Pancreas (tissue), 10 donors: ENCODE data around the gene MAPKAP1. TPM values are rescaled to one million over a fixed set of nuclear protein-coding genes. Genes with fewer than 3 reads are reported as not detected.

Source experiments
- ATAC-seq, 4 donors: fragments of 200-7000 bp; cut with Tn5 transposase; one replicate each; pipeline versions ENCODE4 v1.8.0 to v1.9.1; 2020; ENCODE audit warnings: mild to moderate bottlenecking in 4 of 4, moderate library complexity in 4 of 4
- DNase-seq, 6 donors: peaks; one replicate each; pipeline ENCODE4 v3.0.0-alpha.2; 2020
- FAIRE-seq: peaks from 2 replicates; lab custom pipeline; 2012; peaks lifted over from hg19 to GRCh38; lab: Jason Lieb, UNC
- H3K27ac ChIP-seq, 4 donors: fragments of 200-600 bp; sonication (generic); 1 replicate in 3 of 4; 2 replicates in 1 of 4; pipeline versions ENCODE4 v1.5.0 to v1.8.0; 2020
- H3K27me3 ChIP-seq, 4 donors: fragments of 200-600 bp; one replicate each; pipeline ENCODE4 v1.8.0; 2021
- H3K36me3 ChIP-seq, 3 donors: fragments of 200-600 bp; sonication (generic) in 1 of 3; one replicate each; pipeline versions ENCODE4 v1.5.0 to v1.8.0; 2020 to 2021
- H3K4me1 ChIP-seq, 3 donors: fragments of 200-600 bp; one replicate each; pipeline ENCODE4 v1.8.0; 2021
- H3K4me3 ChIP-seq, 4 donors: fragments of 200-600 bp; sonication (generic) in 2 of 4; one replicate each; pipeline versions ENCODE4 v1.5.0 to v1.8.0; 2020 to 2021
- H3K9me3 ChIP-seq, 4 donors: fragments of 200-600 bp; one replicate each; pipeline ENCODE4 v1.8.0; 2021
- WGBS, 2 donors: extraction: QIAGEN DNeasy Blood & Tissue Kit; methylation state at CpG; one replicate each; pipeline ENCODE4 v1.1.7; 2013; 5-methylcytosine and 5-hydroxymethylcytosine counted together
- intact Hi-C, 3 donors: fragments of 100-400 bp; cut with DNase I; formaldehyde crosslinking; loops; one replicate each; pipeline versions ENCODE4 v1.11.1 to v1.14.2; 2022
- polyA plus RNA-seq, 2 donors: library from polyadenylated mRNA; stranded (reverse); fragments of 200-250 nt; gene quantifications; one replicate each; pipeline ENCODE4 v1.2.3, GENCODE V29; 2013
- total RNA-seq, 6 donors: library from RNA; stranded (reverse); fragmentation: NEBNext Ultra II Directional in 4 of 6; extraction: Animal tissue kit (Norgen Biotek cat#: 25700) in 4 of 6; gene quantifications; one replicate each; pipeline versions ENCODE4 v1.2.1 to v1.2.4, GENCODE V29; 2021 to 2023
- TF ChIP-seq, protein P1 (sequence below), 4 donors: fragments of 200-600 bp; sonication (generic) in 3 of 4; IDR thresholded peaks; one replicate each; pipeline versions ENCODE4 v1.5.0 to v1.8.0; 2021; ENCODE audit warnings: antibody characterized with exemption in 4 of 4
- donor health status: healthy with polysubstance abuse.
- donor health status: DM: no; HTN: no; CAD: no; lungs with moderate emphysema.
- donor health status: DM: no; HTN: no; CAD: no.
- donor health status: control.
- donor health status: control.
- donor health status: Bipolar disorder and iron deficiency.
- donor health status: DM: yes; HTN: yes; CAD: no.
- donor health status: DM: no; HTN: no; CAD: no.
- donor health status: DM: no; HTN: no; CAD: no.
- donor health status: DM: yes; HTN: yes; CAD: no.

The MAPKAP1 gene
- total and polyA plus RNA-seq, 8 donors: 18.7 to 42.0 (median 30.4) TPM

DNA sequence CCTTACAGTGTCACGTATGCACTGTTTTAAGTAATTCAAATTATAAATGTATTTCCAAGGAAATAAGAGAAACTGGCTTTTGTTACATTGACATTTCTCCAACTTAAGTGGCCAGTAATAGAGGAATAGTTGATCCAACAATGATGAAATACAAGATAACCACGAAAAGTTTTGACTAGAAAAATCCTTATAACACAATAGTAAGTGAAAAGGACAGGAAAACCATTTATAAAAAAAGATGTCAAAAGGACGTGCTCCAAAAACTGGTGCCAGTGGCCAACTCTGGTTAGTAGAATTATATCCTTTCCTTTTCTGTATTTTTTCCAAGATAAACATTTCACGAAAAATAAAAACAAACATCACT lies 234.5 kb downstream of the MAPKAP1 start:
- H3K4me1 ChIP-seq: no peaks in the 10 kb centered on the region
- DNase-seq (no peak), ATAC-seq (no peak), FAIRE-seq (no peak)
- H3K9me3 ChIP-seq: no peaks in the 10 kb centered on the region
- H3K4me3 ChIP-seq: no peak overlapping the region
- TF ChIP-seq, protein P1, sequence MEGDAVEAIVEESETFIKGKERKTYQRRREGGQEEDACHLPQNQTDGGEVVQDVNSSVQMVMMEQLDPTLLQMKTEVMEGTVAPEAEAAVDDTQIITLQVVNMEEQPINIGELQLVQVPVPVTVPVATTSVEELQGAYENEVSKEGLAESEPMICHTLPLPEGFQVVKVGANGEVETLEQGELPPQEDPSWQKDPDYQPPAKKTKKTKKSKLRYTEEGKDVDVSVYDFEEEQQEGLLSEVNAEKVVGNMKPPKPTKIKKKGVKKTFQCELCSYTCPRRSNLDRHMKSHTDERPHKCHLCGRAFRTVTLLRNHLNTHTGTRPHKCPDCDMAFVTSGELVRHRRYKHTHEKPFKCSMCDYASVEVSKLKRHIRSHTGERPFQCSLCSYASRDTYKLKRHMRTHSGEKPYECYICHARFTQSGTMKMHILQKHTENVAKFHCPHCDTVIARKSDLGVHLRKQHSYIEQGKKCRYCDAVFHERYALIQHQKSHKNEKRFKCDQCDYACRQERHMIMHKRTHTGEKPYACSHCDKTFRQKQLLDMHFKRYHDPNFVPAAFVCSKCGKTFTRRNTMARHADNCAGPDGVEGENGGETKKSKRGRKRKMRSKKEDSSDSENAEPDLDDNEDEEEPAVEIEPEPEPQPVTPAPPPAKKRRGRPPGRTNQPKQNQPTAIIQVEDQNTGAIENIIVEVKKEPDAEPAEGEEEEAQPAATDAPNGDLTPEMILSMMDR (IDR thresholded peaks at IDR 0.05): no peak
- H3K27me3 ChIP-seq: no peaks in the 10 kb centered on the region
- H3K36me3 ChIP-seq: no peaks in the 10 kb centered on the region
- WGBS, 2 donors: 44 to 51% methylated on average over 4 of the region's 4 CpGs
- H3K27ac ChIP-seq: no peak overlapping the region
- intact Hi-C loops: no loop called here

DNA sequence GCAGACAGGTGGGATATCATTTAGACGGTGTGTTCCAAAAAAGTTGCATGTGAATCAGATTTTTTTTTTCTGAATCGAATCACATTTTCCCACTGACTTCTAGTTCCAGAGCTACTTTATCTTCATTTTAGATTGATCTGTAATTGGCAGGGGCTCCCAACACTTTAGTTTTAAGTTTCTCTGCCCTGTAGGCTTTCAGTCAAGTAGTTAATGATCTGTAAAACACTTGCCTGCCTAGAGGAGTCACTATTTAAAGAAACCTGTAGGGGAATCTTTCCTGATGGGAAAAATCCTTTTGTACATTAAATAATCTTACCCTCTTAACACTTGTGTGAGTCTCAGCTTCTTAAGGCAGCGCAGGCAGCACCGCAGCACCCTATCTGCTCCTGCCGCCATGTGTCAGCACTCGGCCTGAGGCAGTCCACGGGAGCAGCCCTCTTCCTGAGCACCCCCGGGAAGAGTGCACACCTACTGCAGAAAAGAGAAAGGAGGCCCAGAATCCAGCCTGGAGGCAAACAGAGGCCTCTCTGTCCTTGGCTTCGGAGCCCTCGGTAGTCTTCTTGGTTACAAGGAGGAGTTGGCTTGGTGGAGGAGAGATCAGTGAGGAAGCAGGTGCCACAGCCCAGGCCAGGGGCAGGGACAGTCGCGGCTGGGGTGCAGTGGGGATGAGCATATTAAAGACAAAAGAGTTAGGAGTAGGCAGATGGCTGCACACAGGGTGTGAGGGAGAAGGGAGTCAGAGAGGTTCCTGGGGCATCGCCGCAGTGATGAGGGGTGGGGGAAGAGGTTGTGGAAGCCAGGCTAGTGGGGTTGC lies 236.0 kb downstream of the MAPKAP1 start:
- no peak for ATAC-seq
- Histone ChIP-seq H3K27ac (no peak overlapping the region), H3K9me3 (no peaks in the 10 kb centered on the region), H3K27me3 (no peaks in the 10 kb centered on the region), H3K4me3 (no peak overlapping the region), H3K4me1 (no peaks in the 10 kb centered on the region), H3K36me3 (no peaks in the 10 kb centered on the region)
- TF ChIP-seq, protein P1 (IDR thresholded peaks at IDR 0.05): no peak
- intact Hi-C loops: no loop called here
- no peak for DNase-seq
- no peak for FAIRE-seq
- WGBS, 2 donors: 81 to 88% methylated on average over 14 of the region's 14 CpGs

GRCh38 chr9:125470189-125470588 lies 236.8 kb downstream of the MAPKAP1 start:
- FAIRE-seq (no peak), ATAC-seq (no peak), DNase-seq (no peak)
- no peaks in the 10 kb centered on the region for H3K36me3 ChIP-seq
- no peaks in the 10 kb centered on the region for H3K9me3 ChIP-seq
- TF ChIP-seq, protein P1 (IDR thresholded peaks at IDR 0.05): no peak
- intact Hi-C loops: no loop called here
- 76 to 82% methylated on average over 3 of the region's 3 CpGs for WGBS, 2 donors
- no peak overlapping the region for H3K27ac ChIP-seq
- no peaks in the 10 kb centered on the region for H3K4me1 ChIP-seq
- no peak overlapping the region for H3K4me3 ChIP-seq
- no peaks in the 10 kb centered on the region for H3K27me3 ChIP-seq

DNA sequence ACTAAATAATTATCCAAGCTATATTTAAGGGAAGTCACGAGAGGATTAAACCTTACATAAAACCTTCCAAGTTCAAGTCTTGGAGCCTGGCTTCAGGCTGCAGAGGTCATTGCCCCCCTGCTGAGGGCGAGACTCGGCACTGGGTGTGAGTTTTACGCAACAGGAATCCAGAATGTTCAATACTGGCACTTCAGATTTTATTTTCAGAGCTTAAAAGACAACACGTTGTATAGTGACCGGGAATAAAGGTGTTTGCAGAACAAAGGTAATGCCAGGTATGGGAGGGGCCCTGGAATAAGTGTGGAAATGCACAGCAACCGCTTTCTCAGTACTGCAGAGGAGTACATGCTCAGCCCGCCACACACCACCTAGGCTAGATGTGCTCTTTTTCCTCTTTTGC lies 238.4 kb downstream of the MAPKAP1 start:
- TF ChIP-seq, protein P1 (IDR thresholded peaks at IDR 0.05): no peak
- Histone ChIP-seq H3K4me1 (no peaks in the 10 kb centered on the region), H3K27ac (no peak overlapping the region), H3K36me3 (no peaks in the 10 kb centered on the region), H3K27me3 (no peaks in the 10 kb centered on the region), H3K9me3 (no peaks in the 10 kb centered on the region), H3K4me3 (no peak overlapping the region)
- intact Hi-C loops: no loop called here
- no peak for FAIRE-seq
- DNase-seq: no peak
- ATAC-seq: no peak
- 90 to 93% methylated on average over 8 of the region's 8 CpGs for WGBS, 2 donors

- intact Hi-C loops: no loop called here
- FAIRE-seq: no peak
- 53 to 66% methylated on average over 7 of the region's 7 CpGs for WGBS, 2 donors
Measured at GRCh38 chr9:125467116-125467740, 239.8 kb downstream of the MAPKAP1 start.

More at GRCh38 chr9:125467116-125467740, 239.8 kb downstream of the MAPKAP1 start:
- Histone ChIP-seq H3K4me3 (no peak overlapping the region), H3K9me3 (no peaks in the 10 kb centered on the region), H3K4me1 (no peaks in the 10 kb centered on the region), H3K27me3 (no peaks in the 10 kb centered on the region), H3K36me3 (no peaks in the 10 kb centered on the region), H3K27ac (no peak overlapping the region)
- TF ChIP-seq, protein P1 (IDR thresholded peaks at IDR 0.05): no peak
- peak in 1 of 4 donors; percentile 9 for ATAC-seq
- no peak for DNase-seq
